SK-N-MC (cell line): ENCODE measurements around the gene ABCA12.

ENCODE experiments used
- EZH2 ChIP-seq: fragments of 200-600 bp; sonication (generic); IDR thresholded peaks from one replicate; pipeline ENCODE4 v1.6.1; 2017; ENCODE audit warnings: antibody characterized with exemption
- POLR2AphosphoS5 ChIP-seq: IDR thresholded peaks from 2 replicates; pipeline ENCODE4 v1.6.1; 2012; ENCODE audit warnings: mild to moderate bottlenecking, low read depth, low read length, borderline replicate concordance

GRCh38 chr2:215105607-215106354, 32.6 kb downstream of the ABCA12 start:
- TF ChIP-seq POLR2AphosphoS5 = no peak
- no peak for TF ChIP-seq EZH2
